Ovary (tissue), 9 donors: ENCODE measurements around the gene GSTM4. TPM values are rescaled to one million over a fixed set of nuclear protein-coding genes. Genes with fewer than 3 reads are reported as not detected.

Experiments used
- DNase-seq, 5 donors: peaks; one replicate each; pipeline ENCODE4 v3.0.0-alpha.2; 2019 to 2020
- H3K27ac ChIP-seq, 2 donors: fragments of 200-600 bp; one replicate each; pipeline versions ENCODE4 v1.5.1 to v1.8.0; 2019 to 2022
- H3K27me3 ChIP-seq: fragments of 200-600 bp; one replicate; pipeline ENCODE4 v1.8.0; 2022
- H3K36me3 ChIP-seq: fragments of 200-600 bp; sonication (generic); one replicate; pipeline ENCODE4 v1.5.1; 2019
- H3K4me1 ChIP-seq: one replicate; pipeline ENCODE4 v1.8.1; 2013; ENCODE audit warnings: mild to moderate bottlenecking, moderate library complexity; ENCODE audit not compliant: insufficient read depth
- H3K4me3 ChIP-seq: fragments of 200-600 bp; sonication (generic); one replicate; pipeline ENCODE4 v1.5.1; 2017
- H3K9me3 ChIP-seq, 2 donors: fragments of 200-600 bp in 1 of 2; sonication (generic) in 1 of 2; one replicate each; pipeline versions ENCODE4 v1.5.1 to v1.8.1; 2013 to 2019; ENCODE audit warnings: mild to moderate bottlenecking in 1 of 2, moderate library complexity in 1 of 2
- CTCF ChIP-seq, 3 donors: fragments of 450-650 bp in 2 of 3; fragments of 200-600 bp in 1 of 3; IDR thresholded peaks; one replicate each; pipeline versions ENCODE4 v1.5.1 to v1.8.0; 2016 to 2022; ENCODE audit warnings: antibody characterized with exemption in 3 of 3, mild to moderate bottlenecking in 1 of 3
- EP300 ChIP-seq: sonication (generic); formaldehyde crosslinking; IDR thresholded peaks from one replicate; pipeline ENCODE4 v1.6.1; 2017; ENCODE audit warnings: antibody characterized with exemption
- POLR2A ChIP-seq: fragments of 450-650 bp; IDR thresholded peaks from one replicate; pipeline ENCODE4 v1.6.1; 2017; ENCODE audit warnings: antibody characterized with exemption, mild to moderate bottlenecking, moderate library complexity
- WGBS, 3 donors: extraction: QIAGEN DNeasy Blood & Tissue Kit in 1 of 3; methylation state at CpG; one replicate each; pipeline versions ENCODE4 v1.1.5 to v1.1.7; 2013 to 2017; 5-methylcytosine and 5-hydroxymethylcytosine counted together
- intact Hi-C, 4 donors: fragments of 100-400 bp; cut with DNase I; formaldehyde crosslinking; loops; one replicate each; pipeline versions ENCODE4 v1.11.0 to v1.15.1; 2022 to 2023
- polyA plus RNA-seq, 2 donors: library from polyadenylated mRNA; stranded (reverse); fragments of 200-250 nt in 1 of 2; fragments of 350-450 nt in 1 of 2; fragmentation: Illumina TruSeq in 1 of 2; extraction: RNeasy Lipid Tissue Mini Kit (QIAGEN cat#74804) in 1 of 2; gene quantifications; one replicate each; pipeline ENCODE4 v1.2.3, GENCODE V29; 2013 to 2014
- total RNA-seq, 7 donors: library from RNA; depleted of rRNA in 2 of 7; stranded (reverse); fragments of >200 nt in 2 of 7; fragmentation: NEBNext Ultra II Directional in 3 of 7; extraction: Animal tissue kit (Norgen Biotek cat#: 25700) in 3 of 7; gene quantifications; one replicate each; pipeline versions ENCODE4 v1.1.0 to v1.2.4, GENCODE V29; 2016 to 2023
- donor health status: DM: no; HTN: no; CAD: no; lungs with moderate emphysema.
- donor health status: DM: no; HTN: no; CAD: no.
- donor health status: Bipolar disorder and iron deficiency.
- donor health status: DM: yes; HTN: yes; CAD: no.
- donor health status: DM: no; HTN: no; CAD: no.
- donor health status: DM: yes; HTN: yes; CAD: no.

The GSTM4 gene
- total and polyA plus RNA-seq, 9 donors, result 23.0 to 116 (median 47.2) TPM

GRCh38 chr1:109634771-109635750 is 20.8 kb upstream of the GSTM4 start:
- TF ChIP-seq CTCF (IDR thresholded peaks at IDR 0.05) (no peak), EP300 (no peak), POLR2A (no peak)
- H3K36me3 ChIP-seq, result no peaks in the 10 kb centered on the region
- peak in 1 of 5 donors; percentile 18 for DNase-seq
- no peak overlapping the region for H3K4me3 ChIP-seq
- intact Hi-C loops, result loop anchor here in 2 of 4 donors (10.0 kb wide), 2 partner anchors 90 to 350 kb away; partner anchors contain the start of genes AHCYL1 (in 2 of the 2) and GNAI3 (in 1 of the 2)
- no peak overlapping the region for H3K27ac ChIP-seq
- WGBS, 3 donors, result 76 to 82% (median 77%) methylated on average over 13 of the region's 13 CpGs
- no peaks in the 10 kb centered on the region for H3K27me3 ChIP-seq
- peaks cover 8% of the 10 kb centered on the region for H3K4me1 ChIP-seq
- no peaks in the 10 kb centered on the region for H3K9me3 ChIP-seq

- Histone ChIP-seq H3K27me3 (no peaks in the 10 kb centered on the region), H3K4me1 (peaks cover 8% of the 10 kb centered on the region), H3K4me3 (no peak overlapping the region), H3K9me3 (no peaks in the 10 kb centered on the region), H3K27ac (peak overlapping the region in 1 of 2 donors; percentile 57), H3K36me3 (no peaks in the 10 kb centered on the region)
- 48 to 53% (median 49%) methylated on average over 2 of the region's 2 CpGs for WGBS, 3 donors
- DNase-seq, result peak in 1 of 5 donors; percentile 15
- no peak for TF ChIP-seq CTCF (IDR thresholded peaks at IDR 0.05)
- no peak for TF ChIP-seq EP300
- intact Hi-C loops, result loop anchor here in 2 of 4 donors (10.0 kb wide), 2 partner anchors 91 to 349 kb away; partner anchors contain the start of genes AHCYL1 (in 2 of the 2) and GNAI3 (in 1 of the 2)
Observed at GRCh38 chr1:109635862-109636200, 20.1 kb upstream of the GSTM4 start.

GRCh38 chr1:109636201-109636952 is 19.5 kb upstream of the GSTM4 start:
- no peak overlapping the region for H3K4me3 ChIP-seq
- H3K27ac ChIP-seq, result peak overlapping the region in 1 of 2 donors; percentile 57
- intact Hi-C loops, result loop anchor here in 2 of 4 donors (10.0 kb wide), 2 partner anchors 92 to 348 kb away; partner anchors contain the start of genes AHCYL1 (in 2 of the 2) and GNAI3 (in 1 of the 2)
- H3K27me3 ChIP-seq, result no peaks in the 10 kb centered on the region
- no peak for TF ChIP-seq POLR2A
- TF ChIP-seq EP300, result no peak
- TF ChIP-seq CTCF (IDR thresholded peaks at IDR 0.05), result no peak
- no peaks in the 10 kb centered on the region for H3K36me3 ChIP-seq
- no peaks in the 10 kb centered on the region for H3K9me3 ChIP-seq
- DNase-seq, result peak in 3 of 5 donors; percentile 33 to 41 (median 41)
- 37 to 46% (median 38%) methylated on average over 9 of the region's 9 CpGs for WGBS, 3 donors
- peaks cover 8% of the 10 kb centered on the region for H3K4me1 ChIP-seq

GRCh38 chr1:109637446-109637845 is 18.5 kb upstream of the GSTM4 start:
- peaks cover 8% of the 10 kb centered on the region for H3K4me1 ChIP-seq
- TF ChIP-seq POLR2A, result no peak
- H3K36me3 ChIP-seq, result no peaks in the 10 kb centered on the region
- H3K4me3 ChIP-seq, result no peak overlapping the region
- peak in 1 of 5 donors; percentile 16 for DNase-seq
- H3K27me3 ChIP-seq, result no peaks in the 10 kb centered on the region
- no peak overlapping the region for H3K27ac ChIP-seq
- WGBS, 3 donors, result 93 to 97% (median 97%) methylated on average over 7 of the region's 7 CpGs
- intact Hi-C loops, result loop anchor here in 2 of 4 donors (10.0 kb wide), 2 partner anchors 93 to 347 kb away; partner anchors contain the start of genes AHCYL1 (in 2 of the 2) and GNAI3 (in 1 of the 2)
- H3K9me3 ChIP-seq, result no peaks in the 10 kb centered on the region
